Astrocyte (in vitro differentiated cells and primary cell): ENCODE data around the gene SHROOM2.

ENCODE experiments used
- EZH2 ChIP-seq: IDR thresholded peaks from 2 replicates; pipeline ENCODE4 v1.6.1; 2012; ENCODE audit warnings: mild to moderate bottlenecking, low read length, inconsistent platforms; ENCODE audit not compliant: insufficient read depth
- TF ChIP-seq, protein P1 (sequence below): IDR thresholded peaks from 2 replicates; pipeline ENCODE4 v1.5.1; 2011; ENCODE audit warnings: low read depth, mild to moderate bottlenecking, inconsistent platforms, low read length, moderate library complexity; ENCODE audit not compliant: insufficient read depth

DNA sequence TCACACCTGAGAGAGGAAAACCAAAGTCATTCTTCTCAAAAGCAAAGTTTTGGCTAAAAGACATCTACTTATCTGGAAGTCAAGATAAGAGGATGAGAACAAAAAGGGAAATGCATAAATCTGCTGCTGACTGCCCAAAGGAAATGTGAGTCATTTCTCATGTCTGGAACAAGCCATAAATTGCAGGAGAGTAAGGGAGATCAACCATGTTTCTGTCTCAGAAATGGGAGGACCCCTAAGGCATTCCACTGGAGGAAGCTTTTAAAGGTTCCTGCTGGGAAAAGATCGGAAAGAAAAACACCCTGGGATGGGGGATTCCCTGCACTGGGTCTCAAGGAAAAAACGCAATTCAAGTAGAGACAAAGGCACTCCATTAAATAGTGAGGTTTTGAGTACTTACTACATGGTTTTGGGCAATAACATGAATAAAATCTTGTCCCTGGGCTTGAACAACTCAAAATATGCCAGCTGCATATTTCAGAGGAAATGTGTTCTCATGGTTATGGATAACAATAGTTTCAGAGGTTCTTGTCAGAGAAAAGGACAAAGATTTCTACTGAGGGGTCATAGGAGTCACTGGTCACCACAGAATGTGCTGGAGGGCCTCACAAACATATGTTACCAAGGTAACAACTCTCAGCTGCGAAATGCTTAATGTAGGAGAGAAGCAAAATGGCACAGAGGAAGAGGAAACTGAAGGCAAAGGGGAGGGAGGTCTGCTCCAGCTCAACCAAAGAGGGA lies 39.9 kb upstream of the SHROOM2 start:
- TF ChIP-seq, protein P1, sequence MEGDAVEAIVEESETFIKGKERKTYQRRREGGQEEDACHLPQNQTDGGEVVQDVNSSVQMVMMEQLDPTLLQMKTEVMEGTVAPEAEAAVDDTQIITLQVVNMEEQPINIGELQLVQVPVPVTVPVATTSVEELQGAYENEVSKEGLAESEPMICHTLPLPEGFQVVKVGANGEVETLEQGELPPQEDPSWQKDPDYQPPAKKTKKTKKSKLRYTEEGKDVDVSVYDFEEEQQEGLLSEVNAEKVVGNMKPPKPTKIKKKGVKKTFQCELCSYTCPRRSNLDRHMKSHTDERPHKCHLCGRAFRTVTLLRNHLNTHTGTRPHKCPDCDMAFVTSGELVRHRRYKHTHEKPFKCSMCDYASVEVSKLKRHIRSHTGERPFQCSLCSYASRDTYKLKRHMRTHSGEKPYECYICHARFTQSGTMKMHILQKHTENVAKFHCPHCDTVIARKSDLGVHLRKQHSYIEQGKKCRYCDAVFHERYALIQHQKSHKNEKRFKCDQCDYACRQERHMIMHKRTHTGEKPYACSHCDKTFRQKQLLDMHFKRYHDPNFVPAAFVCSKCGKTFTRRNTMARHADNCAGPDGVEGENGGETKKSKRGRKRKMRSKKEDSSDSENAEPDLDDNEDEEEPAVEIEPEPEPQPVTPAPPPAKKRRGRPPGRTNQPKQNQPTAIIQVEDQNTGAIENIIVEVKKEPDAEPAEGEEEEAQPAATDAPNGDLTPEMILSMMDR: no peak
- TF ChIP-seq EZH2: no peak
